ENCODE results near the gene ASPG. TPM values are rescaled to one million over a fixed set of nuclear protein-coding genes. Genes with fewer than 3 reads are reported as not detected.
"Not testable (repeated sequence)": the region's sequence is repeated elsewhere in the genome, so short reads cannot be mapped to it uniquely, and the experiment has no call there.

Gene ASPG
- total RNA-seq, 1 experiment from 2014 or later = not detected

- no peak for DNase-seq
- Mint-ChIP-seq H3K27ac (ENCODE audit: unreplicated experiment) (no peak overlapping the region), H3K27me3 (ENCODE audit: unreplicated experiment) (peaks cover 29% of the 10 kb centered on the region), H3K9me3 (ENCODE audit: low read depth, unreplicated experiment) (no peaks in the 10 kb centered on the region), H3K4me1 (ENCODE audit: low read depth, unreplicated experiment) (no peaks in the 10 kb centered on the region), H3K4me3 (ENCODE audit: low read depth, unreplicated experiment) (no peak overlapping the region), H3K36me3 (ENCODE audit: insufficient read depth, unreplicated experiment) (no peaks in the 10 kb centered on the region)
- intact Hi-C loops (cut with micrococcal nuclease; ENCODE audit: unreplicated experiment) = no loop called here
- BruUV-seq (replicated peaks) = no TSS peak
- CTCF ChIA-PET = interaction anchor here (0.6 kb wide), 1 partner anchor 212 kb away, joined by 5 read pairs; no protein-coding TSS in a partner anchor
- no peak for TF ChIP-seq CTCF (IDR thresholded peaks at IDR 0.05; ENCODE audit: unreplicated experiment)
Observed at GRCh38 chr14:104152686-104153393, 67.3 kb downstream of the ASPG start.

GRCh38 chr14:104153394-104153755 is 67.9 kb downstream of the ASPG start:
- H3K27me3 Mint-ChIP-seq (ENCODE audit: unreplicated experiment) = peaks cover 24% of the 10 kb centered on the region
- H3K4me1 Mint-ChIP-seq (ENCODE audit: low read depth, unreplicated experiment); H3K4me3 Mint-ChIP-seq (ENCODE audit: low read depth, unreplicated experiment); H3K27ac Mint-ChIP-seq (ENCODE audit: unreplicated experiment); DNase-seq; H3K9me3 Mint-ChIP-seq (ENCODE audit: low read depth, unreplicated experiment); CTCF ChIA-PET; intact Hi-C loops (cut with micrococcal nuclease; ENCODE audit: unreplicated experiment); BruUV-seq (replicated peaks); H3K36me3 Mint-ChIP-seq (ENCODE audit: insufficient read depth, unreplicated experiment): not testable (repeated sequence)

GRCh38 chr14:104154246-104154645 is 68.7 kb downstream of the ASPG start:
- no peaks in the 10 kb centered on the region for H3K9me3 Mint-ChIP-seq (ENCODE audit: low read depth, unreplicated experiment)
- CTCF ChIA-PET = no interaction called here
- H3K27me3 Mint-ChIP-seq (ENCODE audit: unreplicated experiment) = peaks cover 28% of the 10 kb centered on the region
- intact Hi-C loops (cut with micrococcal nuclease; ENCODE audit: unreplicated experiment) = no loop called here
- no peak overlapping the region for H3K27ac Mint-ChIP-seq (ENCODE audit: unreplicated experiment)
- no peaks in the 10 kb centered on the region for H3K36me3 Mint-ChIP-seq (ENCODE audit: insufficient read depth, unreplicated experiment)
- TF ChIP-seq CTCF (IDR thresholded peaks at IDR 0.05; ENCODE audit: unreplicated experiment) = no peak
- BruUV-seq (replicated peaks) = no TSS peak
- DNase-seq = no peak
- H3K4me1 Mint-ChIP-seq (ENCODE audit: low read depth, unreplicated experiment) = no peaks in the 10 kb centered on the region
- H3K4me3 Mint-ChIP-seq (ENCODE audit: low read depth, unreplicated experiment) = no peak overlapping the region

GRCh38 chr14:104155513-104155912 is 70.0 kb downstream of the ASPG start:
- CTCF ChIA-PET = no interaction called here
- no peak overlapping the region for H3K27ac Mint-ChIP-seq (ENCODE audit: unreplicated experiment)
- no peaks in the 10 kb centered on the region for H3K4me1 Mint-ChIP-seq (ENCODE audit: low read depth, unreplicated experiment)
- no peak for TF ChIP-seq CTCF (IDR thresholded peaks at IDR 0.05; ENCODE audit: unreplicated experiment)
- H3K36me3 Mint-ChIP-seq (ENCODE audit: insufficient read depth, unreplicated experiment) = no peaks in the 10 kb centered on the region
- BruUV-seq (replicated peaks) = no TSS peak
- H3K9me3 Mint-ChIP-seq (ENCODE audit: low read depth, unreplicated experiment) = no peaks in the 10 kb centered on the region
- DNase-seq = no peak
- no peak overlapping the region for H3K4me3 Mint-ChIP-seq (ENCODE audit: low read depth, unreplicated experiment)
- H3K27me3 Mint-ChIP-seq (ENCODE audit: unreplicated experiment) = peaks cover 40% of the 10 kb centered on the region
- intact Hi-C loops (cut with micrococcal nuclease; ENCODE audit: unreplicated experiment) = no loop called here

GRCh38 chr14:104156142-104156541 is 70.6 kb downstream of the ASPG start:
- intact Hi-C loops (cut with micrococcal nuclease; ENCODE audit: unreplicated experiment) = no loop called here

More at GRCh38 chr14:104156142-104156541, 70.6 kb downstream of the ASPG start:
- H3K27me3 Mint-ChIP-seq (ENCODE audit: unreplicated experiment) = peaks cover 42% of the 10 kb centered on the region
- H3K4me3 Mint-ChIP-seq (ENCODE audit: low read depth, unreplicated experiment) = no peak overlapping the region
- no peak for TF ChIP-seq CTCF (IDR thresholded peaks at IDR 0.05; ENCODE audit: unreplicated experiment)
- H3K27ac Mint-ChIP-seq (ENCODE audit: unreplicated experiment) = no peak overlapping the region
- no peaks in the 10 kb centered on the region for H3K9me3 Mint-ChIP-seq (ENCODE audit: low read depth, unreplicated experiment)
- H3K4me1 Mint-ChIP-seq (ENCODE audit: low read depth, unreplicated experiment) = no peaks in the 10 kb centered on the region
- no TSS peak for BruUV-seq (replicated peaks)
- CTCF ChIA-PET = no interaction called here
- H3K36me3 Mint-ChIP-seq (ENCODE audit: insufficient read depth, unreplicated experiment) = no peaks in the 10 kb centered on the region
- DNase-seq = no peak

Data from Calu3 (cell line).